Ascending aorta (tissue), 2 donors: Measurements from ENCODE around the gene DUSP19. TPM values are rescaled to one million over a fixed set of nuclear protein-coding genes. Genes with fewer than 3 reads are reported as not detected.

ENCODE experiments used
- DNase-seq, 2 donors: peaks; one replicate each; pipeline ENCODE4 v3.0.0-alpha.2; 2019; ENCODE audit warnings: low spot score in 2 of 2
- H3K27ac ChIP-seq, 2 donors: fragments of 200-600 bp; sonication (generic); one replicate each; pipeline ENCODE4 v1.5.1; 2016 to 2017; ENCODE audit warnings: mild to moderate bottlenecking in 1 of 2
- H3K27me3 ChIP-seq: fragments of 200-600 bp; sonication (generic); one replicate; pipeline ENCODE4 v1.5.1; 2017
- H3K36me3 ChIP-seq, 2 donors: fragments of 200-600 bp; sonication (generic); one replicate each; pipeline ENCODE4 v1.5.1; 2016
- H3K4me1 ChIP-seq, 2 donors: fragments of 200-600 bp; sonication (generic); one replicate each; pipeline ENCODE4 v1.5.1; 2016 to 2017; ENCODE audit warnings: mild to moderate bottlenecking in 1 of 2
- H3K4me3 ChIP-seq, 2 donors: fragments of 200-600 bp; sonication (generic); one replicate each; pipeline ENCODE4 v1.5.1; 2016 to 2017; ENCODE audit warnings: mild to moderate bottlenecking in 1 of 2
- H3K9me3 ChIP-seq, 2 donors: fragments of 200-600 bp; sonication (generic); one replicate each; pipeline ENCODE4 v1.5.1; 2016
- CTCF ChIP-seq, 3 experiments: fragments of 200-600 bp in 2 of 3; fragments of 450-650 bp in 1 of 3; sonication (generic) in 2 of 3; IDR thresholded peaks; one replicate each; pipeline ENCODE4 v1.5.1; 2016 to 2019; ENCODE audit warnings: antibody characterized with exemption in 3 of 3, mild to moderate bottlenecking in 1 of 3, moderate library complexity in 1 of 3
- intact Hi-C: fragments of 100-400 bp; cut with DNase I; formaldehyde crosslinking; loops from one replicate; pipeline ENCODE4 v1.15.1; 2023
- total RNA-seq: library from RNA; depleted of rRNA; stranded (reverse); fragments of >200 nt; gene quantifications from one replicate; pipeline ENCODE4 v1.1.0, GENCODE V29; 2016

DUSP19 gene
- total RNA-seq: 1.3 TPM

- Histone ChIP-seq H3K27me3 (no peaks in the 10 kb centered on the region), H3K27ac (peak within 1 kb of the TSS; percentile 89 to 91), H3K4me1 (peaks cover 0 to 18% of the 10 kb centered on the region in 2 donors), H3K9me3 (no peaks in the 10 kb centered on the region), H3K36me3 (no peaks in the 10 kb centered on the region), H3K4me3 (peak within 1 kb of the TSS; percentile 76 to 77)
- intact Hi-C loops: loop anchor here (1.0 to 2.0 kb wide), 2 partner anchors 16 to 46 kb away; partner anchors contain the start of gene NUP35
- TF ChIP-seq CTCF (IDR thresholded peaks at IDR 0.05): no peak
- peak; percentile 60 to 97 for DNase-seq
Measured at GRCh38 chr2:183078464-183079138, at the start of gene DUSP19. DUSP19 (plus strand) TSS chr2:183078747; CDS start chr2:183078934, 187 bp downstream.

GRCh38 chr2:183029219-183029618, 49.3 kb upstream of the DUSP19 start:
- H3K4me3 ChIP-seq: no peak overlapping the region
- peak overlapping the region in 1 of 2 donors; percentile 20 for H3K27ac ChIP-seq
- TF ChIP-seq CTCF (IDR thresholded peaks at IDR 0.05): no peak
- intact Hi-C loops: no loop called here
- no peak for DNase-seq
- H3K4me1 ChIP-seq: peaks cover 8 to 49% of the 10 kb centered on the region in 2 donors
- H3K9me3 ChIP-seq: no peaks in the 10 kb centered on the region
- H3K27me3 ChIP-seq: no peaks in the 10 kb centered on the region
- H3K36me3 ChIP-seq: no peaks in the 10 kb centered on the region

GRCh38 chr2:183031911-183032794, 46.4 kb upstream of the DUSP19 start:
- Histone ChIP-seq H3K4me3 (peak overlapping the region in 1 of 2 donors; percentile 22), H3K9me3 (no peaks in the 10 kb centered on the region)

DNA sequence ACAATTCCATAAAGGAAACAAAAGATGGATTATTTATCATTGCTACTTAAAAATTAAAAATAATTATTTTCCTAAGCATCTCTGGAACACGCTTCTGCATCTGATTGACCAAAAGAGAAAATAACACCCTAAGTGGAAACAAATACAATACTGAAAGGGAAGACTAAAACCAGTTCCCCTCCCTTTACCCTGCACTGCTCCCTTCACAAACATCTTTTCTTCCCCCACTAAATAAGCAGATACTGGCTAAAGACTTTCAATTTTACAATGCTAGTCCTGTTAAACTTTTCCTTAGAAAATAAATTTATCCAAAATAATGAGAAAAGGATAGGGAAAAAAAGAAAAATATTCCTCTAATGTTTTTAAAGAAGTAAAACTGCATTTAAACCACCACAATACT, 44.6 kb upstream of the DUSP19 start:
- TF ChIP-seq CTCF (IDR thresholded peaks at IDR 0.05): no peak
- Histone ChIP-seq H3K27ac (peak overlapping the region; percentile 99 to 100), H3K9me3 (no peaks in the 10 kb centered on the region), H3K27me3 (no peaks in the 10 kb centered on the region), H3K4me1 (peaks cover 5 to 54% of the 10 kb centered on the region in 2 donors), H3K36me3 (no peaks in the 10 kb centered on the region), H3K4me3 (peak overlapping the region in 1 of 2 donors; percentile 19)
- DNase-seq: no peak
- intact Hi-C loops: no loop called here

More at GRCh38 chr2:183031911-183032794, 46.4 kb upstream of the DUSP19 start:
- no peaks in the 10 kb centered on the region for H3K36me3 ChIP-seq
- intact Hi-C loops: no loop called here
- H3K27me3 ChIP-seq: no peaks in the 10 kb centered on the region
- H3K4me1 ChIP-seq: peaks cover 5 to 54% of the 10 kb centered on the region in 2 donors
- peak overlapping the region; percentile 37 to 99 for H3K27ac ChIP-seq
- no peak for DNase-seq
- TF ChIP-seq CTCF (IDR thresholded peaks at IDR 0.05): no peak

- Histone ChIP-seq H3K4me3 (peak overlapping the region in 1 of 2 donors; percentile 87), H3K4me1 (peaks cover 5 to 45% of the 10 kb centered on the region in 2 donors), H3K27ac (peak overlapping the region; percentile 99 to 100), H3K27me3 (no peaks in the 10 kb centered on the region), H3K36me3 (no peaks in the 10 kb centered on the region), H3K9me3 (no peaks in the 10 kb centered on the region)
- intact Hi-C loops: loop anchor here (5.0 kb wide), 2 partner anchors 53 to 1143 kb away; partner anchors contain the start of gene ITPRID2
- no peak for TF ChIP-seq CTCF (IDR thresholded peaks at IDR 0.05)
- no peak for DNase-seq
Measured at GRCh38 chr2:183034806-183035205, 43.7 kb upstream of the DUSP19 start.
